Heart left ventricle (tissue), 16 donors: ENCODE data around the gene KRT38. TPM values are rescaled to one million over a fixed set of nuclear protein-coding genes. Genes with fewer than 3 reads are reported as not detected.
A peak's percentile ranks its signal among the peaks of the same experiment; 100 is the strongest.

Source experiments
- ATAC-seq, 4 donors: fragments of 200-7000 bp; cut with Tn5 transposase; one replicate each; pipeline ENCODE4 v1.9.1; 2020 to 2022; ENCODE audit warnings: moderate library complexity in 4 of 4, mild to moderate bottlenecking in 3 of 4, moderate number of reproducible peaks in 1 of 4
- DNase-seq, 5 donors: peaks; one replicate each; pipeline ENCODE4 v3.0.0-alpha.2; 2020
- H3K27ac ChIP-seq, 12 donors: fragments of 200-600 bp; sonication (generic) in 4 of 12; one replicate each; pipeline versions ENCODE4 v1.5.0 to v1.8.0; 2016 to 2022; ENCODE audit warnings: mild to moderate bottlenecking in 2 of 12
- H3K27me3 ChIP-seq, 9 donors: fragments of 200-600 bp; sonication (generic) in 2 of 9; one replicate each; pipeline versions ENCODE4 v1.5.1 to v1.8.0; 2016 to 2022; ENCODE audit warnings: mild to moderate bottlenecking in 3 of 9
- H3K36me3 ChIP-seq, 9 donors: fragments of 200-600 bp; sonication (generic) in 2 of 9; one replicate each; pipeline versions ENCODE4 v1.5.0 to v1.8.0; 2018 to 2022; ENCODE audit warnings: mild to moderate bottlenecking in 2 of 9
- H3K4me1 ChIP-seq, 12 donors: fragments of 200-600 bp; sonication (generic) in 4 of 12; one replicate each; pipeline versions ENCODE4 v1.5.0 to v1.8.0; 2016 to 2022; ENCODE audit warnings: mild to moderate bottlenecking in 3 of 12
- H3K4me3 ChIP-seq, 12 donors: fragments of 200-600 bp; sonication (generic) in 4 of 12; one replicate each; pipeline versions ENCODE4 v1.5.0 to v1.8.0; 2017 to 2022; ENCODE audit warnings: mild to moderate bottlenecking in 9 of 12, moderate library complexity in 4 of 12
- H3K9me3 ChIP-seq, 12 donors: fragments of 200-600 bp; sonication (generic) in 4 of 12; one replicate each; pipeline versions ENCODE4 v1.5.0 to v1.8.0; 2016 to 2022; ENCODE audit warnings: mild to moderate bottlenecking in 1 of 12
- POLR2A ChIP-seq, 2 donors: fragments of 450-650 bp; IDR thresholded peaks; one replicate each; pipeline ENCODE4 v1.6.1; 2017; ENCODE audit warnings: antibody characterized with exemption in 2 of 2, mild to moderate bottlenecking in 2 of 2, moderate library complexity in 2 of 2
- WGBS, 4 donors: extraction: QIAGEN DNeasy Blood & Tissue Kit in 2 of 4; methylation state at CpG; one replicate each; pipeline versions ENCODE4 v1.1.5 to v1.1.7; 2013 to 2018; 5-methylcytosine and 5-hydroxymethylcytosine counted together
- intact Hi-C, 10 donors: fragments of 100-400 bp; cut with DNase I; formaldehyde crosslinking; loops; one replicate each; pipeline versions ENCODE4 v1.11.1 to v1.14.2; 2022
- polyA plus RNA-seq, 2 donors: library from polyadenylated mRNA; stranded (reverse); fragments of 200-250 nt; gene quantifications; one replicate each; pipeline ENCODE4 v1.2.3, GENCODE V29; 2013
- total RNA-seq, 9 donors: library from RNA; depleted of rRNA in 2 of 9; stranded (reverse); fragments of >200 nt in 2 of 9; fragmentation: NEBNext Ultra II Directional in 3 of 9; extraction: Animal tissue kit (Norgen Biotek cat#: 25700) in 3 of 9; gene quantifications; one replicate each; pipeline versions ENCODE4 v1.1.0 to v1.2.4, GENCODE V29; 2016 to 2023
- TF ChIP-seq, protein P1 (sequence below), 12 donors: fragments of 200-600 bp; sonication (generic) in 4 of 12; IDR thresholded peaks; one replicate each; pipeline versions ENCODE4 v1.5.0 to v1.8.0; 2018 to 2022; ENCODE audit warnings: antibody characterized with exemption in 12 of 12, mild to moderate bottlenecking in 5 of 12
- donor health status: ischemic (EF 13 %, LVEDD 7.1; RV severe dilation, severe dysfunction).
- donor health status: healthy with polysubstance abuse.
- donor health status: DM: no; HTN: yes; CAD: no.
- donor health status: DM: no; HTN: no; CAD: no.
- donor health status: ischemic (EF 25% LVEDD 6.9; RV normal size, moderate dysfunction).
- donor health status: ischemic (EF 25% LVEDD 5.7; RV mildly dilated, moderate dysfunction).
- donor health status: healthy.
- donor health status: DM: yes; HTN: yes; CAD: no.
- donor health status: ischemic (EF 35%, LVEDD 5.7; RV mildly dilated, moderate dysfunction).
- donor health status: nonischemic (EF 11% LVEDD 7.7; RV severe dilation, severe dysfunction).
- donor health status: DM: yes; HTN: yes; CAD: no.
- donor health status: PGD.
- donor health status: ischemic (EF 29% LVEDD 5.4; RV normal size, mild dysfunction).
- donor health status: nonischemic (EF 23%, LVEDD 6.1; RV moderate dilation, normal function).

KRT38 gene
- total and polyA plus RNA-seq, 11 donors: not detected

DNA sequence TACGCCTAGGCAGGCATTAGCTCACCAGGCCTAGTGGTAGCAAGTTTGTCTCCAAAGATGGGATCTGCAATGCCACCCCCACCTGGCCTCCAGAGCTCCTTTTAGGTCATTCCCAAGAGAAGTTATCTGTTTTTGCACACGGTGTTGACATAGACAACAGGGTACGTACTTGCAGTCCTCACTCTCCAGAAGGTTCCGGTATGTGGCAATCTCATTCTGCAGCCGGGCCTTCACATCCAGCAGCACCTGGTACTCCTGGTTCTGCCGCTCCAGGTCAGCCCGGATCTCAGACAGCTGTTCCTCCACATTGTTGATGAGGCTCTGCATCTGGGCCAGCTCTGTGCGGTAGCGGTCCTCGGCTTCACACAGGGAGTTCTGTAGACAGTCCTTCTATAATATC is 33.6 kb downstream of the KRT38 start:
- no peak for ATAC-seq
- WGBS, 4 donors: 91 to 97% (median 93%) methylated on average over 8 to 10 of the region's 10 CpGs

DNA sequence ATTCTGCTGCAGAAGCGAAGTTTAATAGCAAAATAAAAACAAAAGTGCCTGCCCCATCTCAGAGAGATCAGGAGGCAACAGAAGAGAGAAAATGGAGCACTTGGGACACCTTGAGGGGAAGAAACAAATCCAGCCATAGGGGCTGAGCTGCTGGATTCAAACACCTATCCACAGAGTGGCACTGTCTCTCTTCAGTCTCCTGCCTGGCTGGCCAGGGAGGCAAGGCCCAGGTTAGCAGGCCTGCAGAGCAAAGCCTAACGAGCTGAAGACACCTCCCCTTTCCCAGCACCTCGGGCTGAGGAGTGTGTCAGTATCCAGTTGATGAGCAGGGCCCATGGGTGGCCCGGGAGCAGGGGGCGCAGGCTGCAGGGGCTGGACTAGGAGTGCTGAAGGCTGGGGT is 34.6 kb downstream of the KRT38 start:
- DNase-seq (no peak), ATAC-seq (peak in 1 of 4 donors; percentile 47)
- TF ChIP-seq, protein P1, sequence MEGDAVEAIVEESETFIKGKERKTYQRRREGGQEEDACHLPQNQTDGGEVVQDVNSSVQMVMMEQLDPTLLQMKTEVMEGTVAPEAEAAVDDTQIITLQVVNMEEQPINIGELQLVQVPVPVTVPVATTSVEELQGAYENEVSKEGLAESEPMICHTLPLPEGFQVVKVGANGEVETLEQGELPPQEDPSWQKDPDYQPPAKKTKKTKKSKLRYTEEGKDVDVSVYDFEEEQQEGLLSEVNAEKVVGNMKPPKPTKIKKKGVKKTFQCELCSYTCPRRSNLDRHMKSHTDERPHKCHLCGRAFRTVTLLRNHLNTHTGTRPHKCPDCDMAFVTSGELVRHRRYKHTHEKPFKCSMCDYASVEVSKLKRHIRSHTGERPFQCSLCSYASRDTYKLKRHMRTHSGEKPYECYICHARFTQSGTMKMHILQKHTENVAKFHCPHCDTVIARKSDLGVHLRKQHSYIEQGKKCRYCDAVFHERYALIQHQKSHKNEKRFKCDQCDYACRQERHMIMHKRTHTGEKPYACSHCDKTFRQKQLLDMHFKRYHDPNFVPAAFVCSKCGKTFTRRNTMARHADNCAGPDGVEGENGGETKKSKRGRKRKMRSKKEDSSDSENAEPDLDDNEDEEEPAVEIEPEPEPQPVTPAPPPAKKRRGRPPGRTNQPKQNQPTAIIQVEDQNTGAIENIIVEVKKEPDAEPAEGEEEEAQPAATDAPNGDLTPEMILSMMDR (IDR thresholded peaks at IDR 0.05): peak in 2 of 12 donors; percentile 7 to 23
- no peak for TF ChIP-seq POLR2A (IDR thresholded peaks at IDR 0.05)
- Histone ChIP-seq H3K9me3 (no peaks in the 10 kb centered on the region), H3K36me3 (no peaks in the 10 kb centered on the region), H3K27ac (no peak overlapping the region), H3K4me3 (no peak overlapping the region), H3K4me1 (peaks cover 0 to 9% (median 0%) of the 10 kb centered on the region in 12 donors), H3K27me3 (no peaks in the 10 kb centered on the region)
- WGBS, 4 donors: 49 to 66% (median 54%) methylated on average over 5 of the region's 5 CpGs
- intact Hi-C loops: loop anchor here in 2 of 10 donors (10.0 kb wide), 2 partner anchors 89 to 259 kb away; no protein-coding TSS in a partner anchor

More for the DNA sequence above, 33.6 kb downstream of the KRT38 start:
- TF ChIP-seq, protein P1 (IDR thresholded peaks at IDR 0.05): no peak
- no peak for TF ChIP-seq POLR2A (IDR thresholded peaks at IDR 0.05)
- intact Hi-C loops: loop anchor here in 2 of 10 donors (10.0 kb wide), 2 partner anchors 88 to 258 kb away; no protein-coding TSS in a partner anchor
- Histone ChIP-seq H3K4me1 (peaks cover 0 to 9% (median 0%) of the 10 kb centered on the region in 12 donors), H3K27ac (no peak overlapping the region), H3K9me3 (no peaks in the 10 kb centered on the region), H3K36me3 (no peaks in the 10 kb centered on the region), H3K4me3 (no peak overlapping the region), H3K27me3 (no peaks in the 10 kb centered on the region)
- no peak for DNase-seq

DNA sequence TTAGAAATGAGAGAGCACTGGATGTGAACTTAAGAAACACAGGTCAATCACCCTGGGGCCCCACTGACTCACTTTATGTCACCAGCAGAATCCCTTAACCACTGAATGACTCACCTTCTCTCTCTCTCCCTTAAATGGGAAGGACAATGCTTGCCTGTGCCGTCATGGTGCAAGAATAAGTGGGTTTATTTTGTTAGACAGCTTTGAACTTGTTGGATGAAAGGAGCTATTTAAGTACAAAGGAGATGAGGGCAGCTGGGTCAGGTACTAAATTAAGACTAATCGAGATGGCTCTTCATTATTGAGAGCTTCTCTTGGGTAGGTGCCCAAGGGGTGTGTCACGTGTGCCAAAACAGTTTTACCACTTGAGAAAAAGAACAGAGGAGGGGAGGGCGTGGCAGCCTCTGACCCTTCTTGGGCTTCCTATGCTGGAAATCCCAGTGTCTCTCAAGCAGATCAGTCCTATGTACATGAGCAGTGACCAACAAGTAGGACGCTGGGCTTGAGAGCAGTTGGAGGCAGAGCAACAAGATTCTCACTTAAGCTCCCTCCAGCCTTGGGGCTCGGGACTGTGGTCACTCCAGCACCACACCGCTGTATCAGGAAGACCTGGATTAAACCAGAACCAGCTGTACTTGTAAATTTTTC is 36.6 kb downstream of the KRT38 start:
- intact Hi-C loops: loop anchor here in 2 of 10 donors (10.0 kb wide), 2 partner anchors 91 to 261 kb away; no protein-coding TSS in a partner anchor
- Histone ChIP-seq H3K27me3 (no peaks in the 10 kb centered on the region), H3K4me1 (peaks cover 0 to 9% (median 0%) of the 10 kb centered on the region in 12 donors), H3K9me3 (no peaks in the 10 kb centered on the region), H3K4me3 (no peak overlapping the region), H3K36me3 (no peaks in the 10 kb centered on the region), H3K27ac (no peak overlapping the region)
- peak in 1 of 5 donors; percentile 22 for DNase-seq
- ATAC-seq: peak in 3 of 4 donors; percentile 67 to 85 (median 80)
- 40 to 60% (median 53%) methylated on average over 7 of the region's 7 CpGs for WGBS, 4 donors
- TF ChIP-seq POLR2A (IDR thresholded peaks at IDR 0.05): no peak
- TF ChIP-seq, protein P1 (IDR thresholded peaks at IDR 0.05): no peak

DNA sequence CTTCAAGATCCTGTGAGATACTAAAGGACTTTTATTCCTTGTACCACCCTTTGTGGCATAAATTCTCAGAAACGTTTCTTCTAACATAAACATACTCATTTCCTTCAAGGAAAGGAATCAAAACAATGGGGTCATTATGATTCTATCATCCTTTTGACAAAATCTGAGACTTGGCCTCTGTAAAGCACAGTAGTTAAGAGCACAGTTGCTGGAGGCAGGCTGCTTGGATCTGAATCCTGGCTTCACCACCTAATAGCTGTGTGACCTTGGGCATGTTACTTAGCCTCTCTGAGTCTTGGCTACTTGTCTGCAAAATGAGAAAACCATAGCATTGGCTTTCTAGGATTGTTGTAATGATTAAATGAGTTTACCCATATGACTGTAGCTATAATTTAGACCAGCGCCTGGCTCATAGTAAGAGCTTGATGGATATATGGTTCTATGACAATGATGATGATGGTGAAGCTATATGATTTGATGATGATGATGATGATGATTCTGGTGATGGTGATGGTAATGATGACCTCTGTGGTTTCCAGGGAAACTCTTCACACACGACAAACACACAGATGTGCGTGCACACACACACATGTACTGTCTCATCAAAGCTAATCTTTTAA is 37.3 kb downstream of the KRT38 start:
- Histone ChIP-seq H3K36me3 (no peaks in the 10 kb centered on the region), H3K4me1 (peaks cover 0 to 9% (median 0%) of the 10 kb centered on the region in 12 donors), H3K4me3 (no peak overlapping the region), H3K9me3 (no peaks in the 10 kb centered on the region), H3K27me3 (no peaks in the 10 kb centered on the region), H3K27ac (no peak overlapping the region)
- TF ChIP-seq POLR2A (IDR thresholded peaks at IDR 0.05): no peak
- TF ChIP-seq, protein P1 (IDR thresholded peaks at IDR 0.05): no peak
- ATAC-seq (no peak), DNase-seq (no peak)
- WGBS, 4 donors: 78 to 86% (median 81%) methylated on average over 4 of the region's 4 CpGs
- intact Hi-C loops: loop anchor here in 2 of 10 donors (10.0 kb wide), 2 partner anchors 91 to 261 kb away; no protein-coding TSS in a partner anchor
